Stimulated activated naive CD4-positive, alpha-beta T cell treated with Interleukin-2 at 50 U/mL for 16 hours (primary cell): ENCODE data around the gene BCAT1.
"Not testable (repeated sequence)": the region's sequence is repeated elsewhere in the genome, so short reads cannot be mapped to it uniquely, and the experiment has no call there.

Experiments used
- DNase-seq: peaks from one replicate; lab custom pipeline; 2025; lab: John Stamatoyannopoulos, UW

The BCAT1 gene

GRCh38 chr12:24901576-24902461 lies 47.1 kb downstream of the BCAT1 start:
- DNase-seq = no peak

- DNase-seq = no peak
These were observed 48.7 kb downstream of the BCAT1 start for GRCh38 chr12:24900196-24900595.

- peak; percentile 38 for DNase-seq
These were observed 49.3 kb downstream of the BCAT1 start for GRCh38 chr12:24899503-24900075.

GRCh38 chr12:24898606-24899005 lies 50.3 kb downstream of the BCAT1 start:
- DNase-seq = no peak

GRCh38 chr12:24898185-24898584 lies 50.7 kb downstream of the BCAT1 start:
- no peak for DNase-seq

GRCh38 chr12:24896171-24896570 lies 52.7 kb downstream of the BCAT1 start:
- DNase-seq = no peak

GRCh38 chr12:24895612-24896011 lies 53.3 kb downstream of the BCAT1 start:
- no peak for DNase-seq

GRCh38 chr12:24894879-24895278 lies 54.0 kb downstream of the BCAT1 start:
- no peak for DNase-seq

- no peak for DNase-seq
These were observed 58.7 kb downstream of the BCAT1 start for GRCh38 chr12:24890048-24890803.

- no peak for DNase-seq
These were observed 59.5 kb downstream of the BCAT1 start for GRCh38 chr12:24889411-24889810.

GRCh38 chr12:24888813-24889212 lies 60.1 kb downstream of the BCAT1 start:
- no peak for DNase-seq

GRCh38 chr12:24884911-24885310 lies 64.0 kb downstream of the BCAT1 start:
- no peak for DNase-seq

- no peak for DNase-seq
These were observed 67.1 kb downstream of the BCAT1 start for GRCh38 chr12:24881724-24882371.

- no peak for DNase-seq
These were observed 67.7 kb downstream of the BCAT1 start for GRCh38 chr12:24881227-24881626.

GRCh38 chr12:24880732-24881131 lies 68.2 kb downstream of the BCAT1 start:
- DNase-seq = no peak

- no peak for DNase-seq
These were observed 69.3 kb downstream of the BCAT1 start for GRCh38 chr12:24879644-24880043.

GRCh38 chr12:24875014-24875413 lies 73.9 kb downstream of the BCAT1 start:
- DNase-seq = no peak

GRCh38 chr12:24872211-24872610 lies 76.7 kb downstream of the BCAT1 start:
- no peak for DNase-seq

- DNase-seq = not testable (repeated sequence)
These were observed 82.8 kb downstream of the BCAT1 start for GRCh38 chr12:24866139-24866538.

GRCh38 chr12:24864796-24865125 lies 84.1 kb downstream of the BCAT1 start:
- no peak for DNase-seq

- no peak for DNase-seq
These were observed 86.9 kb downstream of the BCAT1 start for GRCh38 chr12:24861766-24862540.

- no peak for DNase-seq
These were observed 88.4 kb downstream of the BCAT1 start for GRCh38 chr12:24860546-24860945.
